A549 (cell line): ENCODE data around the gene RNF225.

Source experiments
- JUNB ChIP-seq: fragments of >200 bp; sonication (Bioruptor Twin); formaldehyde crosslinking; IDR thresholded peaks from 2 replicates; pipeline ENCODE4 v1.6.1; 2016
- KDM1A ChIP-seq: fragments of 200-600 bp; sonication (generic); IDR thresholded peaks from 2 replicates; pipeline ENCODE4 v1.6.1; 2016; ENCODE audit warnings: low read depth, mild to moderate bottlenecking
- MAFK ChIP-seq: fragments of 450-650 bp; IDR thresholded peaks from 2 replicates; pipeline ENCODE4 v1.6.1; 2014; ENCODE audit not compliant: partially characterized antibody
- MYC ChIP-seq: IDR thresholded peaks from 2 replicates; pipeline ENCODE4 v1.6.1; 2012; ENCODE audit warnings: mild to moderate bottlenecking, inconsistent platforms, low read length, improper control_type of control experiment, borderline replicate concordance
- PHF8 ChIP-seq: fragments of 200-600 bp; sonication (generic); IDR thresholded peaks from 2 replicates; pipeline ENCODE4 v1.6.1; 2016; ENCODE audit warnings: low read depth, mild to moderate bottlenecking, antibody characterized with exemption, moderate library complexity, borderline replicate concordance
- RCOR1 ChIP-seq: fragments of 150-350 bp; IDR thresholded peaks from 2 replicates; pipeline ENCODE4 v1.6.1; 2014; ENCODE audit warnings: antibody characterized with exemption, low read length, low read depth
- SMC3 ChIP-seq: fragments of >200 bp; sonication (Bioruptor Twin); formaldehyde crosslinking; IDR thresholded peaks from 3 replicates; pipeline ENCODE4 v1.6.1; 2018; ENCODE audit warnings: inconsistent platforms
- ZFP36 ChIP-seq: fragments of 450-650 bp; IDR thresholded peaks from 2 replicates; pipeline ENCODE4 v1.6.1; 2014; ENCODE audit warnings: borderline replicate concordance; ENCODE audit not compliant: partially characterized antibody
- ZSCAN20 ChIP-seq: fragments of 250-450 bp; sonication (Bioruptor Pico); IDR thresholded peaks from 2 replicates; pipeline ENCODE4 v1.8.0; 2022; ENCODE audit warnings: mild to moderate bottlenecking, moderate library complexity
- TF ChIP-seq, protein P1 (sequence below): fragments of >200 bp; sonication (Bioruptor Twin); formaldehyde crosslinking; IDR thresholded peaks from 3 replicates; pipeline ENCODE4 v1.5.1; 2016
- TF ChIP-seq, protein P2 (sequence below): fragments of 250-450 bp; sonication (Bioruptor Pico); IDR thresholded peaks from 2 replicates; pipeline ENCODE4 v1.5.0; 2020; ENCODE audit warnings: low read depth, mild to moderate bottlenecking, moderate library complexity
- TF ChIP-seq, protein P3 (sequence below): IDR thresholded peaks from 2 replicates; pipeline ENCODE4 v1.6.1; 2012

DNA sequence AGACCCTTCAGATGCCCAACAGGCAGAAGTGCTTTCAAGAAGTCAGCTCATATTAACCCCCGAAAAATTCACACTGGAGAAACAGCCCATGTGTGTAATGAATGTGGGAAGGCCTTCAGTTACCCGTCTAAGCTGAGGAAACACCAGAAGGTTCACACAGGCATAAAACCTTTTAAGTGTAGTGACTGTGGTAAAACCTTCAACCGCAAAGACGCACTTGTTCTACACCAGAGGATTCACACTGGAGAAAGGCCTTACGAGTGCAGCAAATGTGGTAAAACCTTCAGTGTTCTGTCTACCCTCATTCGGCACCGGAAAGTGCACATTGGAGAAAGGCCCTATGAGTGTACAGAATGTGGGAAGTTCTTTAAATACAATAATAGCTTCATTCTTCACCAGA lies 21.6 kb downstream of the RNF225 start:
- TF ChIP-seq, protein P1, sequence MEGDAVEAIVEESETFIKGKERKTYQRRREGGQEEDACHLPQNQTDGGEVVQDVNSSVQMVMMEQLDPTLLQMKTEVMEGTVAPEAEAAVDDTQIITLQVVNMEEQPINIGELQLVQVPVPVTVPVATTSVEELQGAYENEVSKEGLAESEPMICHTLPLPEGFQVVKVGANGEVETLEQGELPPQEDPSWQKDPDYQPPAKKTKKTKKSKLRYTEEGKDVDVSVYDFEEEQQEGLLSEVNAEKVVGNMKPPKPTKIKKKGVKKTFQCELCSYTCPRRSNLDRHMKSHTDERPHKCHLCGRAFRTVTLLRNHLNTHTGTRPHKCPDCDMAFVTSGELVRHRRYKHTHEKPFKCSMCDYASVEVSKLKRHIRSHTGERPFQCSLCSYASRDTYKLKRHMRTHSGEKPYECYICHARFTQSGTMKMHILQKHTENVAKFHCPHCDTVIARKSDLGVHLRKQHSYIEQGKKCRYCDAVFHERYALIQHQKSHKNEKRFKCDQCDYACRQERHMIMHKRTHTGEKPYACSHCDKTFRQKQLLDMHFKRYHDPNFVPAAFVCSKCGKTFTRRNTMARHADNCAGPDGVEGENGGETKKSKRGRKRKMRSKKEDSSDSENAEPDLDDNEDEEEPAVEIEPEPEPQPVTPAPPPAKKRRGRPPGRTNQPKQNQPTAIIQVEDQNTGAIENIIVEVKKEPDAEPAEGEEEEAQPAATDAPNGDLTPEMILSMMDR: no peak
- TF ChIP-seq SMC3: no peak
- TF ChIP-seq KDM1A: no peak
- no peak for TF ChIP-seq MYC
- no peak for TF ChIP-seq ZFP36
- TF ChIP-seq PHF8: no peak
- TF ChIP-seq RCOR1: no peak
- TF ChIP-seq, protein P2, sequence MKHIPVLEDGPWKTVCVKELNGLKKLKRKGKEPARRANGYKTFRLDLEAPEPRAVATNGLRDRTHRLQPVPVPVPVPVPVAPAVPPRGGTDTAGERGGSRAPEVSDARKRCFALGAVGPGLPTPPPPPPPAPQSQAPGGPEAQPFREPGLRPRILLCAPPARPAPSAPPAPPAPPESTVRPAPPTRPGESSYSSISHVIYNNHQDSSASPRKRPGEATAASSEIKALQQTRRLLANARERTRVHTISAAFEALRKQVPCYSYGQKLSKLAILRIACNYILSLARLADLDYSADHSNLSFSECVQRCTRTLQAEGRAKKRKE: no peak
- no peak for TF ChIP-seq ZSCAN20 (CRISPR knock-in tag)
- no peak for TF ChIP-seq JUNB
- TF ChIP-seq, protein P3, sequence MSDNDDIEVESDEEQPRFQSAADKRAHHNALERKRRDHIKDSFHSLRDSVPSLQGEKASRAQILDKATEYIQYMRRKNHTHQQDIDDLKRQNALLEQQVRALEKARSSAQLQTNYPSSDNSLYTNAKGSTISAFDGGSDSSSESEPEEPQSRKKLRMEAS: no peak
- TF ChIP-seq MAFK: no peak
